Fibroblast of lung (primary cell): ENCODE data around the gene DDX23.

Experiments
- EZH2 ChIP-seq: IDR thresholded peaks from 2 replicates; pipeline ENCODE4 v1.5.1; 2012; ENCODE audit warnings: low read length, control low read depth, mild to moderate bottlenecking; ENCODE audit errors: missing control alignments
- TF ChIP-seq, protein P1 (sequence below), 2 donors: IDR thresholded peaks in 1 of 2; conservative IDR thresholded peaks in 1 of 2; 1 replicate in 1 of 2; 2 replicates in 1 of 2; pipeline ENCODE4 v1.5.1; 2011 to 2012; ENCODE audit warnings: low read length in 2 of 2, control low read depth in 1 of 2, inconsistent platforms in 1 of 2, low read depth in 1 of 2, mild to moderate bottlenecking in 1 of 2

DNA sequence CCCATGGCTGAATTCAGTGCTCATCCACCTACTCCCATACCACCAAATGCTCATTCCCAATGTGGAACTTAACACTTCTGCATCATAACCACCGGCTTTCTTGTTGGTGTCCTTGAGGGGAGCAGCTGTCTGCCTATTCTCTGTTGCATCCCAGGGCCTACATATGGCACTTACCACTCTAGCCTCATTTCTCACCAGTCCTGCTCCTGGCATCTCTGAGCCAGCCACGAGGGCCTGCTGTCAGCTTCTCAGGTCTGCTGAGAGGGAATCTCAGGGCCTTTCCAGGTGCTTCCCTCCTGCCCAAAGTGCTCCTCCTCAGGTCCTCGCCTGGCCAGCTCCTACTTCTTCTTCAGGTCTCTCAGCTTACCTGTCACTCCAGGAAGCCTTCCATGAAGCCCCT, 37.7 kb upstream of the DDX23 start:
- TF ChIP-seq, protein P1, sequence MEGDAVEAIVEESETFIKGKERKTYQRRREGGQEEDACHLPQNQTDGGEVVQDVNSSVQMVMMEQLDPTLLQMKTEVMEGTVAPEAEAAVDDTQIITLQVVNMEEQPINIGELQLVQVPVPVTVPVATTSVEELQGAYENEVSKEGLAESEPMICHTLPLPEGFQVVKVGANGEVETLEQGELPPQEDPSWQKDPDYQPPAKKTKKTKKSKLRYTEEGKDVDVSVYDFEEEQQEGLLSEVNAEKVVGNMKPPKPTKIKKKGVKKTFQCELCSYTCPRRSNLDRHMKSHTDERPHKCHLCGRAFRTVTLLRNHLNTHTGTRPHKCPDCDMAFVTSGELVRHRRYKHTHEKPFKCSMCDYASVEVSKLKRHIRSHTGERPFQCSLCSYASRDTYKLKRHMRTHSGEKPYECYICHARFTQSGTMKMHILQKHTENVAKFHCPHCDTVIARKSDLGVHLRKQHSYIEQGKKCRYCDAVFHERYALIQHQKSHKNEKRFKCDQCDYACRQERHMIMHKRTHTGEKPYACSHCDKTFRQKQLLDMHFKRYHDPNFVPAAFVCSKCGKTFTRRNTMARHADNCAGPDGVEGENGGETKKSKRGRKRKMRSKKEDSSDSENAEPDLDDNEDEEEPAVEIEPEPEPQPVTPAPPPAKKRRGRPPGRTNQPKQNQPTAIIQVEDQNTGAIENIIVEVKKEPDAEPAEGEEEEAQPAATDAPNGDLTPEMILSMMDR (conservative IDR thresholded peaks at IDR 0.05 in 1 of 2, IDR thresholded peaks at IDR 0.05 in 1 of 2; ENCODE audit: low read depth in 1 of 2, low read length in 2 of 2): no peak
- TF ChIP-seq EZH2: no peak
